Ovary (tissue), 9 donors: ENCODE results near the gene HEMGN. TPM values are rescaled to one million over a fixed set of nuclear protein-coding genes. Genes with fewer than 3 reads are reported as not detected.

Experiments
- DNase-seq, 5 donors: peaks; one replicate each; pipeline ENCODE4 v3.0.0-alpha.2; 2019 to 2020
- H3K27ac ChIP-seq, 2 donors: fragments of 200-600 bp; one replicate each; pipeline versions ENCODE4 v1.5.1 to v1.8.0; 2019 to 2022
- H3K27me3 ChIP-seq: fragments of 200-600 bp; one replicate; pipeline ENCODE4 v1.8.0; 2022
- H3K36me3 ChIP-seq: fragments of 200-600 bp; sonication (generic); one replicate; pipeline ENCODE4 v1.5.1; 2019
- H3K4me1 ChIP-seq: one replicate; pipeline ENCODE4 v1.8.1; 2013; ENCODE audit warnings: mild to moderate bottlenecking, moderate library complexity; ENCODE audit not compliant: insufficient read depth
- H3K4me3 ChIP-seq: fragments of 200-600 bp; sonication (generic); one replicate; pipeline ENCODE4 v1.5.1; 2017
- H3K9me3 ChIP-seq, 2 donors: fragments of 200-600 bp in 1 of 2; sonication (generic) in 1 of 2; one replicate each; pipeline versions ENCODE4 v1.5.1 to v1.8.1; 2013 to 2019; ENCODE audit warnings: mild to moderate bottlenecking in 1 of 2, moderate library complexity in 1 of 2
- CTCF ChIP-seq, 3 donors: fragments of 450-650 bp in 2 of 3; fragments of 200-600 bp in 1 of 3; IDR thresholded peaks; one replicate each; pipeline versions ENCODE4 v1.5.1 to v1.8.0; 2016 to 2022; ENCODE audit warnings: antibody characterized with exemption in 3 of 3, mild to moderate bottlenecking in 1 of 3
- EP300 ChIP-seq: sonication (generic); formaldehyde crosslinking; IDR thresholded peaks from one replicate; pipeline ENCODE4 v1.6.1; 2017; ENCODE audit warnings: antibody characterized with exemption
- POLR2A ChIP-seq: fragments of 450-650 bp; IDR thresholded peaks from one replicate; pipeline ENCODE4 v1.6.1; 2017; ENCODE audit warnings: antibody characterized with exemption, mild to moderate bottlenecking, moderate library complexity
- WGBS, 3 donors: extraction: QIAGEN DNeasy Blood & Tissue Kit in 1 of 3; methylation state at CpG; one replicate each; pipeline versions ENCODE4 v1.1.5 to v1.1.7; 2013 to 2017; 5-methylcytosine and 5-hydroxymethylcytosine counted together
- intact Hi-C, 4 donors: fragments of 100-400 bp; cut with DNase I; formaldehyde crosslinking; loops; one replicate each; pipeline versions ENCODE4 v1.11.0 to v1.15.1; 2022 to 2023
- polyA plus RNA-seq, 2 donors: library from polyadenylated mRNA; stranded (reverse); fragments of 200-250 nt in 1 of 2; fragments of 350-450 nt in 1 of 2; fragmentation: Illumina TruSeq in 1 of 2; extraction: RNeasy Lipid Tissue Mini Kit (QIAGEN cat#74804) in 1 of 2; gene quantifications; one replicate each; pipeline ENCODE4 v1.2.3, GENCODE V29; 2013 to 2014
- total RNA-seq, 7 donors: library from RNA; depleted of rRNA in 2 of 7; stranded (reverse); fragments of >200 nt in 2 of 7; fragmentation: NEBNext Ultra II Directional in 3 of 7; extraction: Animal tissue kit (Norgen Biotek cat#: 25700) in 3 of 7; gene quantifications; one replicate each; pipeline versions ENCODE4 v1.1.0 to v1.2.4, GENCODE V29; 2016 to 2023
- donor health status: DM: no; HTN: no; CAD: no; lungs with moderate emphysema.
- donor health status: DM: no; HTN: no; CAD: no.
- donor health status: Bipolar disorder and iron deficiency.
- donor health status: DM: yes; HTN: yes; CAD: no.
- donor health status: DM: no; HTN: no; CAD: no.
- donor health status: DM: yes; HTN: yes; CAD: no.

The HEMGN gene
- total and polyA plus RNA-seq, 9 donors: 0.10 to 0.53 TPM; not detected in 7

DNA sequence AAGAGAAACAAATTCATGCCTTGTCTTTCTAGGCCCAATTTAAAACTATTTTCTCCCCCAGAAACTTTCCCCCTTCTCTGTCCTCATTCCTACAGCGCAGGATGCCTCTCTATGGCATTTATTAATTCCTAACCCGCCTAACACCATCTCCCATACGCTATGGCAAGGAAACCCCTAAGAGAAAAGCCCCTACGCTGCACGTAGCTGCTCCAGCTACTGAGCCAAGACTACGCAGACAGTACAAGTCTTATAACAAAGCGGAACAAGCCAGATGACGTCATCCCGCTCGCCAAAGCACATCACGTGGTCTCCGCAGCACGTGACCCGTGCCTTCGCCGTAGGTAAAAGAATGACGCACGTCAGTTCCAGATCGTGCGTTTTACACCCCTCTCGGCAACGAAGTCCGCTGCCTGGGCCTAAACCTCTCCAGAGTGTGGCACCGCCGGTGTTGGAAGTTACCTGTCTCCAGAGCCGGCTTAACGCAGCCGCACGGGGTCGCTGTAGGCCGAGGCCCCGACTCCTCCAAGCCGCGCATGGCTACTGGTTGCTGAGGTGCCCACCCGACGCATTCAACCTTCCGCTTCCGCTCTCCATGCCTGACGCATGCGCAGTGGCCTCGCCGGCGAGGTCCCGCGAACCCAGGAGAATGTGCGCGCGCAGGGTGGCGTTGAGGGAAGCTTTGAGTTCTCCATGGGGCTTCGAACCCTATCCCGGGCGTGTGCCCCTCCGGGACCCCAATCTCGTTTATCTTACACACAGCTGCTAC is 15.8 kb downstream of the HEMGN start, which contains the start of gene TRMO:
TSS of gene TRMO (minus strand) at position 542 of the 766 bp plus-strand sequence. CDS start at position 535, 7 bp downstream.
- whole genome bisulfite sequencing, 3 donors: 0 to 1% (median 1%) methylated on average over 54 of the region's 54 CpGs
- H3K9me3 ChIP-seq: no peaks in the 10 kb centered on the region
- peak within 1 kb of the TSS; percentile 72 for H3K4me3 ChIP-seq
- TF ChIP-seq EP300 (peak; percentile 73), CTCF (IDR thresholded peaks at IDR 0.05) (peak; percentile 33 to 85 (median 59)), POLR2A (peak; percentile 89)
- peak within 1 kb of the TSS; percentile 95 to 97 for H3K27ac ChIP-seq
- no peaks in the 10 kb centered on the region for H3K27me3 ChIP-seq
- H3K36me3 ChIP-seq: no peaks in the 10 kb centered on the region
- no peaks in the 10 kb centered on the region for H3K4me1 ChIP-seq
- intact Hi-C loops: loop anchor here (2.0 to 10.0 kb wide), 8 partner anchors 60 to 343 kb away; partner anchors contain the start of genes ANP32B (in 2 of the 4) and TBC1D2 (in 2 of the 4)
- peak; percentile 97 to 99 (median 98) for DNase-seq

- DNase-seq: no peak
- no peaks in the 10 kb centered on the region for H3K9me3 ChIP-seq
- no peak for TF ChIP-seq EP300
- no peak for TF ChIP-seq CTCF (IDR thresholded peaks at IDR 0.05)
- no peak for TF ChIP-seq POLR2A
- intact Hi-C loops: no loop called here
- no peaks in the 10 kb centered on the region for H3K36me3 ChIP-seq
- no peaks in the 10 kb centered on the region for H3K27me3 ChIP-seq
- H3K4me1 ChIP-seq: no peaks in the 10 kb centered on the region
- H3K4me3 ChIP-seq: no peak overlapping the region
- no peak overlapping the region for H3K27ac ChIP-seq
Measured at GRCh38 chr9:97919217-97919813, 18.7 kb downstream of the HEMGN start.

GRCh38 chr9:97918611-97919010 is 19.4 kb downstream of the HEMGN start:
- no peaks in the 10 kb centered on the region for H3K36me3 ChIP-seq
- no peak overlapping the region for H3K4me3 ChIP-seq
- no peaks in the 10 kb centered on the region for H3K27me3 ChIP-seq
- 89 to 93% (median 92%) methylated on average over 4 of the region's 4 CpGs for WGBS, 3 donors
- H3K27ac ChIP-seq: no peak overlapping the region
- intact Hi-C loops: no loop called here
- H3K9me3 ChIP-seq: no peaks in the 10 kb centered on the region
- no peaks in the 10 kb centered on the region for H3K4me1 ChIP-seq
- TF ChIP-seq POLR2A (no peak), CTCF (IDR thresholded peaks at IDR 0.05) (no peak), EP300 (no peak)
- DNase-seq: no peak

DNA sequence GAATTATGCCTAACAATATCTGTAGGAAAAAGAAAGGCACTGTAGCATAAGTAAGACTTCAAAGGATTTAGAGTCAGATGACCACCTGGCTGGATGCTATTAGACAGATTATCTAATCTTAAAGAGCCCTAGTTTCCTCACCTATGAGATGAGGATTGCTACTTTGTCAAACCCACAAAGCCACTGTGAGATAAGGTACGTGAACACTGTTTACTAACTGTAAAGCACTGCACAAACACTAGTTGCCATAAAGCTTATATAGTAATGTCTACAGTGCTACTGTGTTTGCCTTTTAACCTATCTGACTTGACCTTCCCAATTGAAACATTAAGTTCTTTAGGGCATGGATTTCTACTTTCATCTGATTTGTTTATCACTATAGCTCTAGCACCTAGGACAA is 26.0 kb downstream of the HEMGN start:
- Histone ChIP-seq H3K4me1 (no peaks in the 10 kb centered on the region), H3K9me3 (no peaks in the 10 kb centered on the region), H3K4me3 (no peak overlapping the region), H3K36me3 (no peaks in the 10 kb centered on the region), H3K27ac (no peak overlapping the region), H3K27me3 (no peaks in the 10 kb centered on the region)
- intact Hi-C loops: no loop called here
- no peak for DNase-seq
- TF ChIP-seq CTCF (IDR thresholded peaks at IDR 0.05) (no peak), POLR2A (no peak), EP300 (no peak)
- WGBS, 3 donors: 86 to 92% (median 91%) methylated on average over 1 of the region's 1 CpG
